ENCODE results near the gene HIVEP3.

Gene HIVEP3

GRCh38 chr1:41666981-41667631 is 251.6 kb downstream of the HIVEP3 start:
- Histone ChIP-seq H3K9me3 (ENCODE audit: low read length) (no peaks in the 10 kb centered on the region), H2AFZ (ENCODE audit: low read depth, low read length) (no peak overlapping the region), H3K4me1 (ENCODE audit: insufficient read depth, low read length) (peaks cover 2% of the 10 kb centered on the region), H3K36me3 (ENCODE audit: insufficient read depth, low read length) (no peaks in the 10 kb centered on the region), H3K4me3 (ENCODE audit: low read length) (no peak overlapping the region), H3K27me3 (ENCODE audit: insufficient read depth, low read length) (peaks cover 15% of the 10 kb centered on the region)

GRCh38 chr1:41665962-41666917 is 252.5 kb downstream of the HIVEP3 start:
- Histone ChIP-seq H2AFZ (ENCODE audit: low read depth, low read length) (no peak overlapping the region), H3K9me3 (ENCODE audit: low read length) (no peaks in the 10 kb centered on the region), H3K4me3 (ENCODE audit: low read length) (no peak overlapping the region), H3K36me3 (ENCODE audit: insufficient read depth, low read length) (no peaks in the 10 kb centered on the region), H3K4me1 (ENCODE audit: insufficient read depth, low read length) (peaks cover 6% of the 10 kb centered on the region), H3K27me3 (ENCODE audit: insufficient read depth, low read length) (peaks cover 18% of the 10 kb centered on the region)

DNA sequence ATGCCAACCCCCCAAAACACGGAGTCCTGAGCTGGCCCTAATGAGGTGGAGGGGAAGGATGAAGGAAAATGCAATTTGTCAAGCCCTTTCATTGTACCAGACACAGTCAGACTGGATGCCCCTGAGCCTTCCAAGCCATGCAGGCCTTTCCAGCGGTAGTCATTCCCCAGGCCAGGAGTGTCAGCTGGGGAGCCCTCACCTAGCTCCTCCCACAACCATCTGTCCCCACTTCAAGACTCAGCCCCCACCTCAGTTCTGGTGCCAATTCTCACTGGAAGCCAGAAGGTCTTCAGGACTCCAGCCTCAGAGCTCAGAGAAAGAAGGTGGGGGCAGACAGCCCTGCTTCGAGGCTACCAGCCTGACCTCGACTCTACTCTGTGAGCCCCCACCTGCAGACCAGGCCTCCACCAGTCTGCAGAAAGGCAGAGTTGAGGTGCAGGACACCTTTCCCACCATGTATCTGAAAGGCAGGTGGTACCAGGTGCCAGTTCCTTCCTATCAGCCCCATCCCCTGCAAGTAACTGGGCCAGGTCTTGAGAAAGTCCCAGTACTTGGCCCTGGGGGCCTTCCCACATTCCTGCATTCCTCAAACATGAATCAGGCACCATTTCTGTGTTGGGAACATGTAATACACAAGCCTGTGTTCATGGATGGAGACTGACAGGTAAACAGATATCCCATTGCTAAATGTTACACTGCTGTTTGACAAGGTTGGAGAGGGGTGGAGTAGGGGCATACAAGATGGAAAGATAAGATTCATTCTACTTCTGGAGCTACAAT is 253.7 kb downstream of the HIVEP3 start:
- H2AFZ ChIP-seq (ENCODE audit: low read depth, low read length): no peak overlapping the region
- H3K36me3 ChIP-seq (ENCODE audit: insufficient read depth, low read length): no peaks in the 10 kb centered on the region
- H3K4me1 ChIP-seq (ENCODE audit: insufficient read depth, low read length): peaks cover 6% of the 10 kb centered on the region
- H3K4me3 ChIP-seq (ENCODE audit: low read length): no peak overlapping the region
- peaks cover 30% of the 10 kb centered on the region for H3K27me3 ChIP-seq (ENCODE audit: insufficient read depth, low read length)
- no peaks in the 10 kb centered on the region for H3K9me3 ChIP-seq (ENCODE audit: low read length)

DNA sequence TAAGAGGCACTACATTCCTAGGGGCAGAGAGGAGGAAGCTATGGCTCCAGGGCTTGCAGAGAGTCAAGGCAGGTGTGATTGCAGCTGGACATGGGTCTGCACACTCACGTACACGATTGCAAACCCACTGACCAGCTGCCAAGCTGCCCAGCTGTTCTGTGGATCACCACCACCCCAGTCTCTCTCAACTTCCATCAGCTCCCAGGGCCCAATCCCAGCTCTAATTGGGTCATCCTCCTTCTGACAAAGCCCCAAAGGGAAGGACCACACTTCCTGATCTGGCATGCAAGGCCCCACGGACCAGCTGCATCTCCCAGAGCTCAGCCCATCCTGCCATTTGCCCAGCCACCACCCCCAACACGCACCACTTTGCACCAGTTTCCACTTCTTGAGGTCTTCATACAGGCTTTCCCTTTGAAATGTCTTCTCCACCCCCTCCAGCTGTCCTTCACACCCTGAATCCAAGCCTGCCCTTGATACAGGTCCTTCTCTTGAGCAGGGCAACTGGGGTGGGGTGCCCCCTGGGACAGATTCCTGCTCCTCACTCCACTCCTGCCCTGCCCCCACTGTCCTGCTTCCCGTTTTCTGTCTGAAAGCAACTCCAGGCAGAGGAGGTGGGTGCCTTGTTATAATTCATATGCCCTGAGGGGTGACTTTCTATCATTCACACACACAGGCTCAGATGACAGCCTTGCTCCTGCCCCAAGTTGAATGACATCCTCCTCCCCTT is 254.9 kb downstream of the HIVEP3 start:
- Histone ChIP-seq H2AFZ (ENCODE audit: low read depth, low read length) (no peak overlapping the region), H3K36me3 (ENCODE audit: insufficient read depth, low read length) (no peaks in the 10 kb centered on the region), H3K9me3 (ENCODE audit: low read length) (no peaks in the 10 kb centered on the region), H3K4me1 (ENCODE audit: insufficient read depth, low read length) (peaks cover 6% of the 10 kb centered on the region), H3K4me3 (ENCODE audit: low read length) (no peak overlapping the region), H3K27me3 (ENCODE audit: insufficient read depth, low read length) (peaks cover 34% of the 10 kb centered on the region)

DNA sequence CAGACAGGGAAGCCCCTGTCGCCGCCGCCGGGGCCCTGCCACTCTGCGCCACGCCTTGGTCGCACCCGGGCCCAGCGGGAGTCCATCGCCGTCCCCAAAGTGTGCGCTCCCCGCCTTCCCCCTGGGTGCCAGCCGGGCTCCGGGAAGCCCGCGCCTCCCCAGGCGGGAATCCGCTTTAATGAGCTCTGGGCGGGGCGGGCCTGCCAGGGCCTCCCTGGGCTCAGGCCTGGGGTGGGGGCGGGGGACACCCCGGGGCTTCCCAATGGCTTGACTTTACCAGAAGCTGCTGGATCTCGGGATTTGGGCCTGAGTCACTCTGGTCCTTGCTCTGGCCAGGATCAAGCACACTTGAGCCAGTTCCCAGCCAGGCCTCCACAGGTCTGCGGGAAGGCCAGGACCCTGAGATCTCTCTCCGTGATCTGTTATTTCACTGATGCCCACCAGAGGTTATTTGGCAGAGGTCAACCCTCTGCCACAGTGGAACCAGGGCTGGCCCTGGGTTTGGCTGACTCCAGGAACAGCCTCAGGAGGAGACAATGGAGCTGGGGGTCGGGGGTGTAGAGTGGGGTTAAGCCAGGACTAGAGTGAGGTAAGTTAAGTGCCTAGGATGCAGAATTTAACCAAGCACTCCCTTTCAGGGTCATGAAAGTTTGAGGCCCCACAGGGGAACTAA is 255.8 kb downstream of the HIVEP3 start:
- peak overlapping the region; percentile 58 for H2AFZ ChIP-seq (ENCODE audit: low read depth, low read length)
- H3K36me3 ChIP-seq (ENCODE audit: insufficient read depth, low read length): no peaks in the 10 kb centered on the region
- peaks cover 34% of the 10 kb centered on the region for H3K27me3 ChIP-seq (ENCODE audit: insufficient read depth, low read length)
- no peaks in the 10 kb centered on the region for H3K9me3 ChIP-seq (ENCODE audit: low read length)
- peak overlapping the region; percentile 44 for H3K4me3 ChIP-seq (ENCODE audit: low read length)
- peaks cover 4% of the 10 kb centered on the region for H3K4me1 ChIP-seq (ENCODE audit: insufficient read depth, low read length)

DNA sequence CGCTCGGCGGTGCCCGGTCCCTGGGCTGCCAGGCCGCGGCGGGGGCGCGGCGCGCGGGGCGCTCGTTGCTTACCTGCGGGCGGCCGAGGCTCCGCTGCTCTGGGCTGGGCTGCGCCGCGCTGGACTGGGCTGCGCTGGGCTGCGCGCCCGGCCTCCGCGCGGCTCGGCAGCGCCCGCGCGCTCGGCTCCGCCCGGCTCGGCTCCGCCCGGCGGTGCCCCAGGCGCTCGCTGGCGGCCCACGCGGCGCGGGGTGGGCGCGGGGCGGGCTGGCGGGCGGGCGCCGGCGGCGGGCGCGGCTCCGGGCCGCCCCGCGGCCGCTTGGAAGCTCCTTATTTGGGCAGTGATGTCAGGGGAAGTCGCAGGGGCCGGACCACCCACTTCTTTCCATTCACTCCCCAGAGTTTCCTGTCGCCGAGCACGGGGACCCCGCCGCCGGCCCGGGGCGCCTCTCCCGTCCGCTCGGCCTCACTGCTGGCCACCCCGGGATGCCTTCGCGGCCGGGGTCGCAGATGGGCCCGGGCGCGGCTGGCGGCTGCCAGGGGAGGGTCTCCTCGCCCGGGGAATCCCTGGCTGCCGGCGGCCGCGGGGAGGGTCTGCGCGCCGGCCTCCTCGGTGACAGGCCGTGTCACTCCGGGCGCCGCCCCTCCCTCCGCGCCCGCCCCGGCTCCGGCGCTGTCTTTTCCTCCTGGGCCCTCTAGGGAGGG is 256.5 kb downstream of the HIVEP3 start:
- Histone ChIP-seq H3K4me3 (ENCODE audit: low read length) (peak overlapping the region; percentile 44), H2AFZ (ENCODE audit: low read depth, low read length) (peak overlapping the region; percentile 58), H3K4me1 (ENCODE audit: insufficient read depth, low read length) (peaks cover 4% of the 10 kb centered on the region), H3K36me3 (ENCODE audit: insufficient read depth, low read length) (no peaks in the 10 kb centered on the region), H3K27me3 (ENCODE audit: insufficient read depth, low read length) (peaks cover 34% of the 10 kb centered on the region), H3K9me3 (ENCODE audit: low read length) (no peaks in the 10 kb centered on the region)

GRCh38 chr1:41661428-41662060 is 257.2 kb downstream of the HIVEP3 start:
- H3K4me3 ChIP-seq (ENCODE audit: low read length): peak overlapping the region; percentile 44
- H3K4me1 ChIP-seq (ENCODE audit: insufficient read depth, low read length): peaks cover 4% of the 10 kb centered on the region
- no peaks in the 10 kb centered on the region for H3K36me3 ChIP-seq (ENCODE audit: insufficient read depth, low read length)
- H2AFZ ChIP-seq (ENCODE audit: low read depth, low read length): no peak overlapping the region
- no peaks in the 10 kb centered on the region for H3K9me3 ChIP-seq (ENCODE audit: low read length)
- H3K27me3 ChIP-seq (ENCODE audit: insufficient read depth, low read length): peaks cover 34% of the 10 kb centered on the region

DNA sequence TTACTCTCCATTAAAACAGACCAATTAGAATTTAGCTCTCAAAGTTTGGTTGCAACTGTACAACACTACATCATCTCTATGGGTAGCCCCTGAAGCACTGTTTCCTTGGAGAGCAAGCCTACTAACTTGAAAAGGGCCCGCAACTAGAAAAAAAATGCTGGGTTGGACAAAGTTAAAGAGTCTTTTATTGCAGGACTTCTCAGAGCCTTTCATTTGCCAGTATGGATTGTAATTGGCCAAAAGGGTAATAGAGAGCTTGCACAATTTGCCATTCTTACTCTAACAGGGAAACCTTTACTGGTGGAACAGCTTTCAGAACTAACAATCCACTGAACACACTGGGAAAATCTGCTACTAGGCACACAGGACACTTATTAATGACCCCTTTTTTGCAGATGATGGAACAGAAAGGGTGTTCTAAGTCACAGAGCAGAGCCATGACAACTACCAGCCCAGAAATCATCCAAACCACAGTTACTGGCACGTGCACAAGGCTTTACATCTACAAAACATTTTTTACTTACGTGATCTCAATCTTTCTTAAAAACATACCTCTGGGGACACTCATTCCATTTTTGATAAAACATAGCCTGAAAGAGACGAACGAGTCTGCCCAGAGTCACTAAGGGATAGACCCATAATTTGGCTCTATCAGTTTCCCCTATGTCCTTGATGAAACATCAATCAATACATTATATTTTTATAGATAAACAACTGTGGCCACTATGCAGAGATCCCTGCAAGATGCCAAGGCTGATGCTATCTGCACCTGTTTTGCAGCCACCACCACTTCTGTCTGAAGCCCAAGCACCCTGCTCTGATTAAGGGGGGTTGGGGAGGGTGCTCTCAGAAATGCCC is 257.9 kb downstream of the HIVEP3 start:
- Histone ChIP-seq H3K9me3 (ENCODE audit: low read length) (no peaks in the 10 kb centered on the region), H3K36me3 (ENCODE audit: insufficient read depth, low read length) (no peaks in the 10 kb centered on the region), H3K4me1 (ENCODE audit: insufficient read depth, low read length) (peaks cover 4% of the 10 kb centered on the region), H3K4me3 (ENCODE audit: low read length) (peak overlapping the region; percentile 44), H2AFZ (ENCODE audit: low read depth, low read length) (no peak overlapping the region), H3K27me3 (ENCODE audit: insufficient read depth, low read length) (peaks cover 34% of the 10 kb centered on the region)

DNA sequence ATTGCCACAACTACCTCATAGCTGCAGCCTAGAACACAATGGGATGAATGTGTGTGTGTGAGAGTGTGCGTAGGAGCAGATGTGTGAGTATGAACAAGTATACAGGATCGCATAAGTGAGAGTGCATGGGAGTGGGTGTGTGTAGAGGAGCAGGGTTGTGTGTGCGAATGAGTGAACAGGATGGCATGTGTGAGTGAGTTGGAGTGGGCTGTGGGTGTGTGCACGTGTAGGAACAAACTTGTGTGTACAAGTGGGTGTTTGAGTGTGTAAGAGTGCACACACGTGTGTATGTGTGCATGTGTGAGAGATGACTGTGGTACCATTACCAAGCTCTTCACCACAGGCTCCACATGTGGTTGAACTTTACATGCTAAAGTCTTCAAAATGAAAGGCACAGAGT is 258.8 kb downstream of the HIVEP3 start:
- Histone ChIP-seq H3K36me3 (ENCODE audit: insufficient read depth, low read length) (no peaks in the 10 kb centered on the region), H2AFZ (ENCODE audit: low read depth, low read length) (no peak overlapping the region), H3K9me3 (ENCODE audit: low read length) (no peaks in the 10 kb centered on the region), H3K27me3 (ENCODE audit: insufficient read depth, low read length) (peaks cover 34% of the 10 kb centered on the region), H3K4me3 (ENCODE audit: low read length) (no peak overlapping the region), H3K4me1 (ENCODE audit: insufficient read depth, low read length) (peaks cover 4% of the 10 kb centered on the region)

- H3K9me3 ChIP-seq (ENCODE audit: low read length): no peaks in the 10 kb centered on the region
- no peak overlapping the region for H2AFZ ChIP-seq (ENCODE audit: low read depth, low read length)
- no peak overlapping the region for H3K4me3 ChIP-seq (ENCODE audit: low read length)
- no peaks in the 10 kb centered on the region for H3K36me3 ChIP-seq (ENCODE audit: insufficient read depth, low read length)
- H3K4me1 ChIP-seq (ENCODE audit: insufficient read depth, low read length): peaks cover 4% of the 10 kb centered on the region
- H3K27me3 ChIP-seq (ENCODE audit: insufficient read depth, low read length): peaks cover 34% of the 10 kb centered on the region
Measured at GRCh38 chr1:41659159-41659495, 259.6 kb downstream of the HIVEP3 start.
